ENCODE data around the gene LDLRAD4.

LDLRAD4 gene

GRCh38 chr18:13403786-13404549 lies 185.4 kb downstream of the LDLRAD4 start:
- DNase-seq (ENCODE audit: low read depth, low spot score), result no peak

- no peak for DNase-seq (ENCODE audit: low read depth, low spot score)
These were observed 186.9 kb downstream of the LDLRAD4 start for GRCh38 chr18:13405305-13406038.

DNA sequence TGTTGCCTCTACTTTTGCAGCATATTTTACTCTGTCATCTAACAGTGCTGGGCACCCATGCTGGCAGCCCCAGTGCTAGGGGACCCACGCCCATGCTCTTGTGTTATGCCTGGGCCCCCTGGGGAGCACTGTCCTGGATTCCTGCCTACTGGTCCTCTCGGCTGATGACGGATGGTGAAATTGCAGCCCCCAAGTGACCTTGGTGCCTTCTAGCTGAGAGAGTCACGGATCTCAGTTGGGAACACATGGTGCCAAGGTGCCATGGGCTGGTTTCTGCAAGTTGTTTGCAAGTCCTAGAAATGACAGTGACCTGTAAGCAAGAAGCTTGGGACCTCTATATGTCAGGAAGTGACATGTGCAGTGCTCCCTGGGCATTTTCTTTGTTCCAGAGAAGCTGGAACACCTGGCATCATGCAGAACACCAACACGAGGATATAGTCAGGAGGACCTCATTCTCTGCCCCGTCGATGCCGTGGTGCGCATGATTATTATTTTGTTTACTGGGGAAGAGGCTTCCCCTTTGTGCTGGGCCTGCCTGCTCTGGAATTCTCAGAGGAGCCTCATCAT lies 187.6 kb downstream of the LDLRAD4 start:
- DNase-seq (ENCODE audit: low read depth, low spot score), result no peak

DNA sequence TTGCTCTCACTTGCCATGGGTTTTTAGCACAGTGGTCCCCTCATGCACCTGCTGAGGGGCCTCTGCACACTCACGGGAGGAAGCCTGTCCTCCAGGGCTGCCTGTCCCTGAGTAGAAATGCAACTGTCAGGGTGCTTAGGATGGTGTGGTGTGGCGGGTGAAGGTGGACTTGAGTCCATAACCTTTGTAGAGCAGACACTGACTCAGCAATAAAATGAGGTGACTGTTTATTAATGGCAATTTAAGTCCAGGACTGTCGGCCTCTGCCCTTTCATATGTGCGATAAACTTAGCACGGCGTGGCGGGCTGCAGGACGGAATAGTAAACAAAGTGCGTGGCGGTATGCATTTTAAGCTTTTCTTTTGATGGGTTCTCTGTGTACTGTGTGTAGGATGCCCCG lies 188.2 kb downstream of the LDLRAD4 start:
- DNase-seq (ENCODE audit: low read depth, low spot score), result no peak

DNA sequence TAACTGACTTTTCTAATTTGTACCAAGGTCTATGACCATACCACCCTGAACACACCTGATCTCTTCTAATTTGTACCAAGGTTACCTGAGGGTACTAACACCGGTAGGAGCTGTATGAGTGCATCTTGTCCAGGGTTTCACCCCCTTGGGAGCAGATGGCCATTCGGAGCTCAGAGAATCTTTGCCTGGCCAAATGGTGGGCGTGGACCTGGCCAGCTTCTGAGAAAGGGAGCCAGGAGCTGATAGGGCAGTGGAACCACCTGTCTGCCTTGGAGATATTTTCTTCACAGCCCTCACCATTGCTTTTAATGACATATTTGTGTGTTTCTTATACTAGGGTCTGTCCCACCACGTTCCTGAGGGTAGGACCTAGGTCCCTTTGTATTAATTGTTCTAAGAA lies 188.9 kb downstream of the LDLRAD4 start:
- DNase-seq (ENCODE audit: low read depth, low spot score), result no peak

DNA sequence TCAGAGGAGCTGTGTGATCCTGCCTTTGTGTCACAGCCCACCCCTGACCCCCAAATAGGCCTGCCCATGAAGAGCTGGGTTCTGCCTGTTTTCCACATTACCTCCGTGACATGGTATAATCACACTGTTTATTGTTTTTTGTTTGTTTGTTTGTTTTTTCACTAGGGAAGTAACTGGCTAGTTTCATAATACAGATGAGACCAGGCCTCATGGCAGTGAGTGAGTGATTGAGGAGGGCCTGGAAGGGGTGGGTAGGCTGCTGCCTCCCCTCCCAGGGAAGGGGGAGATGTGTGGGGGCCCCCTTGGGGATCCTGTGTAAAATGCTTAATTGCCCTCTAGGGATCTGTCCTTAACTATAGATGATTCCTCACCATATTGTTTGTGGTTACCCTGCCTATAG lies 190.5 kb downstream of the LDLRAD4 start:
- DNase-seq (ENCODE audit: low read depth, low spot score), result no peak

DNA sequence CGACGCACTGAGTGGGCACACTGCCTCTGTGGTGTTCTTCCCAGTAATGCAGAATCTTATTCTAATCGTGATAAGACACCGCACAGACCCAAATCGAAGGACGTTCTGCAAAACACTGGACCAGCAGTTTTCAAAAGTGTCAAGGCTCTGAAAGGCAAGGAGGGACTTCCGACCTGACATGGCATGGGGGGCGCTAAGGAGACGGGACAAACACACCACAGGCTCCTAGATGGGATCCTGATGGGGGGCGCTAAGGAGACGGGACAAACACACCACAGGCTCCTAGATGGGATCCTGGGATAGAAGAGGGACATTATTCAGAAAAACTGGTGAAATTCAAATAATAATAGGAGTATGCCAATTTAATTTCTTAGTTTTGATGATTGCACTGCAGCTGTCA lies 191.4 kb downstream of the LDLRAD4 start:
- DNase-seq (ENCODE audit: low read depth, low spot score), result no peak

DNA sequence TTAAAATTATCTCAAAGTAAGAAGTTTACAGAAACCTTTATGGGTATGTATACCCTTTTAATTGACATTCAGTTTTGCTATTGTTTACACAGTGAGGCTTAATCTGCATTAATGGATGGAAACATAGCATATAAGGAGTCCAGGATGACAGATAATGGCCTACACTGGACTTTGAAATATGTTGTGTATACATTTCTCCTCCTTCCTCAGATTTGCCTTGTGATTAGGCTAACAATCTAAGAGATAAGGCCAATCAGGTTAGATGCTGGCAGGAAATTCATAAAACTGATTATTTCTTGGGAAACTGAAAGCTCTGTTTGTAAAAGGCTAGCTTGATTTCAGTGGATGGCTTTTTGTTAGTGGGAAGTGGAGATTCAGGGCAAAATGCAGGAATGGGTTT lies 191.9 kb downstream of the LDLRAD4 start:
- DNase-seq (ENCODE audit: low read depth, low spot score), result no peak

DNA sequence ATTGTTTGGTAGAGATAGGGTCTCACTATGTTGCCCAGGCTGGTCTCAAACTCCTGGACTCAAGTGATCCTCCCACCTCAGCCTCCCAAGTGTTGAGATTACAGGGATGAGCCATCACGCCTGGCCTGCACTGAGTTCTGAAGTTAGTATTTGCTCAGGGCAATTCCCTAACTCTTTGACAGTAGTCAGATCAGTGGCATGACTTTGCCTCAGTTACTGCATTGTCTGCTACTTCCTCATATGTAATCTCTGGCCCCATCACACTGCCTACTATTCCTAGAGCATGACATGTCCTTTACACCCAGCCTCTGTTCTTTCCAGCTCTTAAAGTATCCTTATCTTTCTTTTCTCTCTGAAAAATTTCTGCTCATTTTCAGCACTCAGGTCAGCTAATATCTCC lies 193.5 kb downstream of the LDLRAD4 start:
- no peak for DNase-seq (ENCODE audit: low read depth, low spot score)

- no peak for DNase-seq (ENCODE audit: low read depth, low spot score)
These were observed 194.3 kb downstream of the LDLRAD4 start for GRCh38 chr18:13412901-13413300.

- DNase-seq (ENCODE audit: low read depth, low spot score), result no peak
These were observed 195.5 kb downstream of the LDLRAD4 start for GRCh38 chr18:13414102-13414501.

- no peak for DNase-seq (ENCODE audit: low read depth, low spot score)
These were observed 196.0 kb downstream of the LDLRAD4 start for GRCh38 chr18:13414521-13414920.

GRCh38 chr18:13415736-13416135 lies 197.2 kb downstream of the LDLRAD4 start:
- no peak for DNase-seq (ENCODE audit: low read depth, low spot score)

DNA sequence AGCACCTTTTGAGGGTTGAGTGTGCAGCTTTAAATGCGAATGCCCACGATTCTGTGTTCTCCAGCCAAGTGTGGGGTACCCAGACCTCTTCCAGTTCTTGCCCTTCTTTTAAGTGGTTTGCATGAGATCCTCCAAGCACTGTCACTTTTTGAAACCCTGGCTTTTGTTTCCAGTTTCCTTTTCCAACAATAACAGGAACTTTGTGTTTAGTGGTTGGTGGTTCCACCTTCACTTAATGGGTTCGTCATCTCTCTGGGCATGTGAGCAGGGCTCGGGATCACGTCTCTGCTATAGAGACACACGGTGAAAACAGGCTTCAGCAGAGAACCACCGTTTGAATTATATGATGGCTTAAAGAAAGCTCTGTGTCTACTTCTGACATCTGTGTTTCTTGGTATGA lies 197.6 kb downstream of the LDLRAD4 start:
- DNase-seq (ENCODE audit: low read depth, low spot score), result peak; percentile 33

- no peak for DNase-seq (ENCODE audit: low read depth, low spot score)
These were observed 198.3 kb downstream of the LDLRAD4 start for GRCh38 chr18:13416848-13417247.

GRCh38 chr18:13418013-13418710 lies 199.6 kb downstream of the LDLRAD4 start:
- no peak for DNase-seq (ENCODE audit: low read depth, low spot score)

DNA sequence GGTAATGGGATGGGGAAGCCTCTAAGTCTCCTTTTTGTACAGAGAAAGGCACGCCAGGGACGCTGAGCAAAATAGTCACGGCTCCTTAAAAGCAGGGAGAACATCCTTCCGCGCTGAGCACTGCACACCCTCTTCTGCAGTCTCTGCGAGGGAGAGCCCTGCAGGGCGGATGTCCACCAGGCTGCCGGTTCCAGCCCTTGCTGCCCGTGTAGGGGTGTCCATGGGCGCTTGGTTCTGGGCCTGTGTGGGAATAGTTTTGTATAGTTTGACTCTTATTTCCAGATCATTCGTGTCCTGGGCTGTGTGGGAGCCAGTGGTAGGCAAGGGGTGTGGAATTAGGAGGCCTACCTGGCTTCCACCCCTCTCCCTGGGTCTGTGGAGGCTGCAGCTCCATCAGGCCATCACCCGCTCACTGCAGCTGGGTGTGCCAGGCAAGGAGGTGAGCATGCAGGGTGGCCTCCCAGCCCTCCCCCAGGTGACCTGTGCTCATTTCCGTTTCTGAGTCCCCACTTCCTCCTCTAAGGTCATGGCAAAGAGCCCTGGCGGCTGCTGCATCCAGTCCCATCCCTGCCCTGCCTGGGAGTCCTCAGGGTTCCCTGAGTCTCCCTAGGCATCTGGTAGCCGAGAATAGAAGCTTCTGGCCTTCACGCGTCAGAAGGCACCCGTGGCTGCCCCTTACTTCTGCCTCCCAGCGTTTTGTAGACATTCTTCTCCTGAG lies 202.6 kb downstream of the LDLRAD4 start:
- no peak for DNase-seq (ENCODE audit: low read depth, low spot score)

GRCh38 chr18:13422541-13423147 lies 204.1 kb downstream of the LDLRAD4 start:
- no peak for DNase-seq (ENCODE audit: low read depth, low spot score)

- no peak for DNase-seq (ENCODE audit: low read depth, low spot score)
These were observed 204.8 kb downstream of the LDLRAD4 start for GRCh38 chr18:13423352-13423751.

DNA sequence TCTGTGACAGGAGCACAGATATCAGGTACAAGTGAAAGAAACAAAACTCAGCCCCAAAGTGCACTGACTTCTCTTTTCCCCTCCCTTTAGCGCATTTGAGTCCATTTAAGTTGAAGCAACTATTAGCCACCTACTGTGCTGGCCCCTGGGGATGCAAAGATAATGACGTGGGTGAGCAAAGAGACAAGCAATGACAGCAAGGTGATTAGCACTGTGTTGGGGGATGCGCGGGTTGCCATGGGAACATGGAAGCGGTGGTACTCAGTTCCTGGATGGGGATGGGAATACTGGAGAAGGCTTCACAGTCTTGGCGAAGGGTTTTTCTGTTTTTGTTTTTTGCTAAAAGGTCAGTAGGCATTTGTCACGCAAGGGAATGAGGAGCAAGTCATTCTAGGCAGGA lies 205.8 kb downstream of the LDLRAD4 start:
- no peak for DNase-seq (ENCODE audit: low read depth, low spot score)

All from astrocyte of the hippocampus (primary cell).